ENCODE measurements around the gene SRGAP3. TPM values are rescaled to one million over a fixed set of nuclear protein-coding genes. Genes with fewer than 3 reads are reported as not detected.

The SRGAP3 gene
- total RNA-seq, 4 donors from 2014 or later = 14.7 to 58.9 (median 18.7) TPM

GRCh38 chr3:8969241-8969640, 280.2 kb downstream of the SRGAP3 start:
- TF ChIP-seq CTCF (IDR thresholded peaks at IDR 0.05) = no peak
- no peak for TF ChIP-seq POLR2A (IDR thresholded peaks at IDR 0.05)
- Histone ChIP-seq H3K27ac (no peak overlapping the region), H3K4me3 (replicated peaks in 1 of 3) (no peak overlapping the region), H3K36me3 (no peaks in the 10 kb centered on the region), H3K9me3 (no peaks in the 10 kb centered on the region), H3K4me1 (no peaks in the 10 kb centered on the region), H3K27me3 (no peaks in the 10 kb centered on the region)
- no peak for DNase-seq
- WGBS, 2 donors = 64 to 77% methylated on average over 4 of the region's 4 CpGs
- intact Hi-C loops (cut with DNase I) = no loop called here

GRCh38 chr3:8968375-8968882, 281.0 kb downstream of the SRGAP3 start:
- intact Hi-C loops (cut with DNase I) = no loop called here
- no peaks in the 10 kb centered on the region for H3K36me3 ChIP-seq
- H3K4me1 ChIP-seq = peaks cover 3 to 4% of the 10 kb centered on the region in 2 donors
- DNase-seq = no peak
- WGBS, 2 donors = 82 to 84% methylated on average over 5 of the region's 5 CpGs
- H3K9me3 ChIP-seq = no peaks in the 10 kb centered on the region
- H3K27me3 ChIP-seq = no peaks in the 10 kb centered on the region
- H3K4me3 ChIP-seq (replicated peaks in 1 of 3) = no peak overlapping the region
- no peak overlapping the region for H3K27ac ChIP-seq
- TF ChIP-seq CTCF (IDR thresholded peaks at IDR 0.05) (no peak), POLR2A (IDR thresholded peaks at IDR 0.05) (no peak)

GRCh38 chr3:8967553-8967952, 281.9 kb downstream of the SRGAP3 start:
- intact Hi-C loops (cut with DNase I) = no loop called here
- Histone ChIP-seq H3K27me3 (no peaks in the 10 kb centered on the region), H3K36me3 (no peaks in the 10 kb centered on the region), H3K4me3 (replicated peaks in 1 of 3) (no peak overlapping the region), H3K9me3 (no peaks in the 10 kb centered on the region), H3K27ac (no peak overlapping the region), H3K4me1 (peaks cover 6 to 7% of the 10 kb centered on the region in 2 donors)
- DNase-seq = no peak
- 74 to 85% methylated on average over 5 of the region's 5 CpGs for WGBS, 2 donors
- TF ChIP-seq CTCF (IDR thresholded peaks at IDR 0.05) (no peak), POLR2A (IDR thresholded peaks at IDR 0.05) (no peak)

- Histone ChIP-seq H3K4me1 (peaks cover 11 to 12% of the 10 kb centered on the region in 2 donors), H3K27me3 (no peaks in the 10 kb centered on the region), H3K27ac (no peak overlapping the region), H3K9me3 (no peaks in the 10 kb centered on the region), H3K36me3 (no peaks in the 10 kb centered on the region), H3K4me3 (replicated peaks in 1 of 3) (no peak overlapping the region)
- no peak for TF ChIP-seq POLR2A (IDR thresholded peaks at IDR 0.05)
- TF ChIP-seq CTCF (IDR thresholded peaks at IDR 0.05) = no peak
- no peak for DNase-seq
- 62 to 92% methylated on average over 3 of the region's 3 CpGs for WGBS, 2 donors
- intact Hi-C loops (cut with DNase I) = no loop called here
Measured at GRCh38 chr3:8966820-8967348, 282.6 kb downstream of the SRGAP3 start.

GRCh38 chr3:8966150-8966819, 283.2 kb downstream of the SRGAP3 start:
- TF ChIP-seq POLR2A (IDR thresholded peaks at IDR 0.05) (no peak), CTCF (IDR thresholded peaks at IDR 0.05) (no peak)
- H3K4me1 ChIP-seq = peaks cover 11 to 12% of the 10 kb centered on the region in 2 donors
- intact Hi-C loops (cut with DNase I) = no loop called here
- no peaks in the 10 kb centered on the region for H3K27me3 ChIP-seq
- H3K4me3 ChIP-seq (replicated peaks in 1 of 3) = no peak overlapping the region
- WGBS, 2 donors = 74 to 94% methylated on average over 2 of the region's 2 CpGs
- H3K36me3 ChIP-seq = no peaks in the 10 kb centered on the region
- no peaks in the 10 kb centered on the region for H3K9me3 ChIP-seq
- DNase-seq = no peak
- no peak overlapping the region for H3K27ac ChIP-seq
